ENCODE data around the gene RO60.

GRCh38 chr1:193087893-193088292, 28.5 kb downstream of the RO60 start:
- no peak for TF ChIP-seq CTCF (IDR thresholded peaks at IDR 0.05)
- no peak for TF ChIP-seq POLR2A (IDR thresholded peaks at IDR 0.05)

All from lower leg skin (tissue), 3 donors.